ENCODE data around the gene GUK1.
"Not testable (repeated sequence)": the region's sequence is repeated elsewhere in the genome, so short reads cannot be mapped to it uniquely, and the experiment has no call there.

The GUK1 gene

GRCh38 chr1:228164561-228165371, 24.7 kb downstream of the GUK1 start:
- DNase-seq: no peak

- peak; percentile 94 for DNase-seq
These were observed 25.5 kb downstream of the GUK1 start, which contains the start of gene IBA57 for GRCh38 chr1:228165372-228166169. IBA57 (plus strand) TSS chr1:228165804; CDS start chr1:228165817, 13 bp downstream.

- peak; percentile 63 for DNase-seq
These were observed 26.3 kb downstream of the GUK1 start for GRCh38 chr1:228166170-228166936.

GRCh38 chr1:228168563-228169270, 28.6 kb downstream of the GUK1 start:
- no peak for DNase-seq

GRCh38 chr1:228169345-228169744, 29.3 kb downstream of the GUK1 start:
- no peak for DNase-seq

- DNase-seq: no peak
These were observed 30.6 kb downstream of the GUK1 start for GRCh38 chr1:228170666-228171065.

GRCh38 chr1:228171221-228171891, 31.3 kb downstream of the GUK1 start:
- DNase-seq: no peak

GRCh38 chr1:228172591-228173527, 32.8 kb downstream of the GUK1 start:
- DNase-seq: no peak

GRCh38 chr1:228173528-228174481, 33.7 kb downstream of the GUK1 start:
- not testable (repeated sequence) for DNase-seq

- DNase-seq: no peak
These were observed 34.6 kb downstream of the GUK1 start for GRCh38 chr1:228174482-228175315.

- no peak for DNase-seq
These were observed 35.4 kb downstream of the GUK1 start for GRCh38 chr1:228175316-228176023.

GRCh38 chr1:228176024-228176395, 35.9 kb downstream of the GUK1 start:
- no peak for DNase-seq

- no peak for DNase-seq
These were observed 36.5 kb downstream of the GUK1 start for GRCh38 chr1:228176461-228177182.

- no peak for DNase-seq
These were observed 37.0 kb downstream of the GUK1 start for GRCh38 chr1:228177183-228177475.

GRCh38 chr1:228177721-228178710, 37.9 kb downstream of the GUK1 start:
- DNase-seq: no peak

All from NCI-H1694 (cell line).